ENCODE results near the gene HIF1A. TPM values are rescaled to one million over a fixed set of nuclear protein-coding genes. Genes with fewer than 3 reads are reported as not detected.

The HIF1A gene
- total and polyA plus RNA-seq, 2 donors (not counting 3 experiments of a cell fraction or from before 2014, with no cell fraction given) = 58.3 to 179 TPM

DNA sequence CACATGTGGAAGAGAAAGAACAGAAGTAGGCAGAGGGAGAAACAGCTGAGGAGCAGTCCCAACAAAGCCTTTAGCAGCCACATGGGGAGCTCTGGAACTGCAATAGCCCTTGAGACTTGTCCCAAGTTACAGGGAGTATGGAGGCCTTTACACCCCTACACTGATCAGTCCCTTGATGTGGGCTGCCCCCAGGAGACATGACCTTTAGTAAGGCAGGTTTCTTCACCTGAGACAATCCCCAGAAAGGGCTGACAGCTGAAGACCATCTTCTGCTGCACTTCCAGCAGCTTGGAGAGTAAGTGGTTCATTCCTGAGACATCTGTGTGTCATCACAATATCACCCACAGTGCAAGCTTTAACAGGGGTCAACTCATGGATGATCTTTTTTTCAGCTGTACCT lies 58.3 kb downstream of the HIF1A start:
- CTCF ChIA-PET = interaction anchor here (1.0 to 1.8 kb wide), 2 partner anchors 10 to 12 kb away, joined by 5 read pairs; no protein-coding TSS in a partner anchor
- no peak overlapping the region for H3K4me2 ChIP-seq (ENCODE audit: insufficient read depth, low read length)
- no peak overlapping the region for H3K4me3 ChIP-seq (replicated peaks in 1 of 3; ENCODE audit: insufficient read depth in 1 of 3, low read depth in 1 of 3, low read length in 3 of 3)
- no peaks in the 10 kb centered on the region for H3K9me3 ChIP-seq (replicated peaks; ENCODE audit: control insufficient read depth, insufficient read depth, low read length)
- DNase-seq (ENCODE audit: low read depth, low spot score) = no peak
- no peak for FAIRE-seq
- BruUV-seq (replicated peaks) = no TSS peak
- H3K9ac ChIP-seq (replicated peaks; ENCODE audit: extremely low read depth, insufficient read depth, low read length) = no peak overlapping the region
- peaks cover 36% of the 10 kb centered on the region for H3K4me1 ChIP-seq (ENCODE audit: control insufficient read depth, extremely low read depth, insufficient read depth, low read length)
- dilution Hi-C loops (cut with MboI; ENCODE audit: extremely low pct_ligation_motif_present, low sequenced_read_pairs) = no loop called here
- no peak for TF ChIP-seq MAX (IDR thresholded peaks at IDR 0.05; ENCODE audit: insufficient read depth, insufficient read length)
- peak in 1 of 2 donors; percentile 4 for TF ChIP-seq CTCF (IDR thresholded peaks at IDR 0.05; ENCODE audit: extremely low read depth in 1 of 2, insufficient read depth in 1 of 2, low read depth in 1 of 2, low read length in 2 of 2)
- no peaks in the 10 kb centered on the region for H4K20me1 ChIP-seq (replicated peaks; ENCODE audit: control insufficient read depth, extremely low read depth, insufficient read depth, low read length)
- H2AFZ ChIP-seq (ENCODE audit: low read depth, low read length) = no peak overlapping the region
- H3K9me1 ChIP-seq (replicated peaks; ENCODE audit: control insufficient read depth, extremely low read depth, insufficient read depth, low read length) = no peaks in the 10 kb centered on the region
- intact Hi-C loops (cut with micrococcal nuclease) = no loop called here
- no peaks in the 10 kb centered on the region for H3K27me3 ChIP-seq (ENCODE audit: control insufficient read depth in 2 of 2, insufficient read depth in 2 of 2, low read length in 2 of 2)
- H3K36me3 ChIP-seq (ENCODE audit: control insufficient read depth in 2 of 2, extremely low read depth in 1 of 2, insufficient read depth in 2 of 2, low read length in 2 of 2) = no peaks in the 10 kb centered on the region
- H3K79me2 ChIP-seq (ENCODE audit: control insufficient read depth, insufficient read depth, low read length) = peaks cover 15% of the 10 kb centered on the region
- no peak overlapping the region for H3K27ac ChIP-seq (ENCODE audit: insufficient read depth, low read depth, low read length)
- POLR2A ChIA-PET = interaction anchor here (0.5 to 2.7 kb wide), 2 partner anchors 9 to 11 kb away, joined by 4 to 17 read pairs; partner anchors contain the start of gene SNAPC1

DNA sequence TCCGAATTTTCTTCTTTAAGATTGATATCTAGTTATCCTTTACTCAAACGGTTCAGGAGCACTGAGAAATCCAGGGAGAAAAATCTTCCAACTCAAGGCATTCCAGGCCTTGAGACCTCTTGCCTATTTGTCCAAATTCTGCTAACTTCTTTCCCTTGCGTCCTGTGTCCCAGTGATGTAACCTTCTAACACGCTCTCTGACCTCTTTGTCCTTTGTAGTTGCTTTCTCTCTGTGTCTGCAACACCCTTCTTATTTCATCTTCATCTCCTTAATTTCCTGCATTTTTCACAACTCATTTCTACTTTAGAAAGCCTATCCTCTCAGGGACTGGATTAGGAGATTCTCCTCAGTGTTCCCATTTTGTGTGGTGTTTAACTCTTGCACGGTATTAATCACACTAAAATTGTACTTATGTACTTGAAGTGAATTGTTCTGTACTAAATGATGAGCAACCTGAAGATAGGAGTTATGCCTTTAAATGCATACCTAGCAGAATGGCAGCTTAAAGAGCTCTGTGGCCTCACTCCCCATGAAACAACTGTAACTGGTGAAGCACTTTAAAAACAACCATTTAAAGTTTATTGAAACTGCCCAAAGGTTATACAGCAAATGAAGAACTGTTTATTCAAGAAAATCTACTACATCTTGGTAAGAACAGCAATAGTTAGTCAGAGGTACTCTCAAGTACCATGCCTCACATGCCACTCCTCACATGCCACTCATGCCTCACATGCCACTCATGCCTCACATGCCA lies 59.5 kb downstream of the HIF1A start:
- ChIA-PET POLR2A (no interaction called here), CTCF (no interaction called here)
- dilution Hi-C loops (cut with MboI; ENCODE audit: extremely low pct_ligation_motif_present, low sequenced_read_pairs) = no loop called here
- intact Hi-C loops (cut with micrococcal nuclease) = no loop called here
- no peak overlapping the region for H3K4me2 ChIP-seq (ENCODE audit: insufficient read depth, low read length)
- peaks cover 34% of the 10 kb centered on the region for H3K4me1 ChIP-seq (ENCODE audit: control insufficient read depth, extremely low read depth, insufficient read depth, low read length)
- TF ChIP-seq JUN (IDR thresholded peaks at IDR 0.05; ENCODE audit: borderline replicate concordance, insufficient read depth, insufficient read length, low read depth) (peak; percentile 8), EZH2 (IDR thresholded peaks at IDR 0.05; ENCODE audit: borderline replicate concordance, low read depth, low read length, severe bottlenecking) (no peak), MAX (IDR thresholded peaks at IDR 0.05; ENCODE audit: insufficient read depth, insufficient read length) (no peak), POLR2A (IDR thresholded peaks at IDR 0.05; ENCODE audit: low read depth, low read length) (no peak), POLR2AphosphoS5 (IDR thresholded peaks at IDR 0.05; ENCODE audit: insufficient read depth, low read depth, low read length) (no peak), CTCF (IDR thresholded peaks at IDR 0.05; ENCODE audit: extremely low read depth in 1 of 2, insufficient read depth in 1 of 2, low read depth in 1 of 2, low read length in 2 of 2) (no peak), GATA2 (IDR thresholded peaks at IDR 0.05; ENCODE audit: insufficient read depth, insufficient read length, low read depth, low read length) (no peak), MYC (IDR thresholded peaks at IDR 0.05; ENCODE audit: low read depth, low read length) (no peak)
- no TSS peak for BruUV-seq (replicated peaks)
- FAIRE-seq (no peak), DNase-seq (ENCODE audit: low read depth, low spot score) (peak; percentile 39)
- no peaks in the 10 kb centered on the region for H3K9me1 ChIP-seq (replicated peaks; ENCODE audit: control insufficient read depth, extremely low read depth, insufficient read depth, low read length)
- H2AFZ ChIP-seq (ENCODE audit: low read depth, low read length) = no peak overlapping the region
- no peak overlapping the region for H3K4me3 ChIP-seq (replicated peaks in 1 of 3; ENCODE audit: insufficient read depth in 1 of 3, low read depth in 1 of 3, low read length in 3 of 3)
- H3K9me3 ChIP-seq (replicated peaks; ENCODE audit: control insufficient read depth, insufficient read depth, low read length) = no peaks in the 10 kb centered on the region
- H3K36me3 ChIP-seq (ENCODE audit: control insufficient read depth in 2 of 2, extremely low read depth in 1 of 2, insufficient read depth in 2 of 2, low read length in 2 of 2) = no peaks in the 10 kb centered on the region
- no peak overlapping the region for H3K9ac ChIP-seq (replicated peaks; ENCODE audit: extremely low read depth, insufficient read depth, low read length)
- H3K79me2 ChIP-seq (ENCODE audit: control insufficient read depth, insufficient read depth, low read length) = peaks cover 4% of the 10 kb centered on the region
- no peaks in the 10 kb centered on the region for H3K27me3 ChIP-seq (ENCODE audit: control insufficient read depth in 2 of 2, insufficient read depth in 2 of 2, low read length in 2 of 2)
- no peaks in the 10 kb centered on the region for H4K20me1 ChIP-seq (replicated peaks; ENCODE audit: control insufficient read depth, extremely low read depth, insufficient read depth, low read length)
- no peak overlapping the region for H3K27ac ChIP-seq (ENCODE audit: insufficient read depth, low read depth, low read length)
